ENCODE results near the gene PTPA.

Gene PTPA

DNA sequence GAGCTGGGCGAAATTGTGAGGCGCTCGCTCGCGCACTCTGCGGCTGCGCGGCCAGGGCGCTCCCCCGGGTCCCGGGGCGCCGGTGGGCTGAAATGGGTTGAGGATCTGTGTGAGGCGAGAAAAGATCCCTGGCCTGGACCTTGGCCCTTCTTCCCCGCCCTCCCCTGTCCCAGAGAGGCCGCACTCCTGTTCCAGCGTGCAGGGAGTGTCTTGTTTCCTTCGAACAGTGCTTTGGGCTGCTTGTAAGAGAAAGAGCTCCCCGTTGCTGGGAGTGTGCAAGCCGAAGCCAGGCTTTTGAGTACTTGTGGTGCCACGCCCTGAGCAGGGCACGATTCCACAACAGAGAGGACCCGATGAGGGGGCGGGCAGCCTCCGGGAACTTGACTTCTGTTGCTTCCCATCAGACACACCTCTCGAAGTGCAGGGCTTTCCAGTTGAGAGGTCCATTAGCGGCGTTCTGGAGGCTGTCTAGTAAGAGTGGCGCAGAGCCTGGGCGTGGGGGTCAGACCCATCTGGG lies 29.8 kb upstream of the PTPA start:
- peak in 6 of 51 donors; percentile 33 to 62 (median 50) for DNase-seq

DNA sequence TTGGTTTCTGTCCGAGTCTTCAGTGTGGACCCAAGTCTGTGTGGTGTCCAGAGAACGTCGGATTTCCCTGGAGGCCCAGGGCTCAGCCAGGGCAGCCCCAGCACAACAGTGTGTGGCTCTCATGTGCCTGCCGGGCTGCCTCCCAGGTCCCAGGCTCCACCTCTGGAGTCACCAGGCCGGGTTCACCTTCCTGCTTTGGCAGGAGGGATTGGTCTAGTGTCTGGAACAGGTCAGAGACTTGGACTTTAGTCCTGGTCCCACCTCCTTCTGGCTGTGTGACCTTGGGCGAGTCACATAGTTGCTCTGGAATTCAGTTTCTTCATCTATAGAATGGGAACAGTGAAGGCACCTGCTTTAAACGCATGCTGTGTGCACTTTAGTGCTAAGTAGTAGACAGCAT lies 27.1 kb upstream of the PTPA start:
- no peak for DNase-seq

DNA sequence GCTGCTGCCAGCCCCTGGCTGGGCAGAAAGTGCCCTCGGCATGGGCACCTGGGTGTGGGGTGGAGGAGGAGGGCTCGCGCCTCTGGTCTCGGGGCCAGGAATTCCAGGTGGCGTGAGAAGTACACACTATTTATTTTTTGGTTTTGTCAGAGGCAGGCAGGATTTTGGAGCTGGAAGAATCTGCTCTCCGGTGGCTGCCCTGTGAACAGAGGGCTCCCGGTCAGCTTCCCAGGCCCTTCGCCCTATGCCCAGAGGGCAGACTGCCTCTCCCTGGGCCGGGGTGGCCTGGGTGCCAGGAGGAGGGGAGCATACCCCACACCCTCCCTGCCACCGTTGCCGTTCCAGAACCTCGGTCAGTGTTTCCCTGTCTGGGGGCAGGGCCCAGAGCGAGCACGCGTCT lies 22.0 kb upstream of the PTPA start:
- DNase-seq: no peak

DNA sequence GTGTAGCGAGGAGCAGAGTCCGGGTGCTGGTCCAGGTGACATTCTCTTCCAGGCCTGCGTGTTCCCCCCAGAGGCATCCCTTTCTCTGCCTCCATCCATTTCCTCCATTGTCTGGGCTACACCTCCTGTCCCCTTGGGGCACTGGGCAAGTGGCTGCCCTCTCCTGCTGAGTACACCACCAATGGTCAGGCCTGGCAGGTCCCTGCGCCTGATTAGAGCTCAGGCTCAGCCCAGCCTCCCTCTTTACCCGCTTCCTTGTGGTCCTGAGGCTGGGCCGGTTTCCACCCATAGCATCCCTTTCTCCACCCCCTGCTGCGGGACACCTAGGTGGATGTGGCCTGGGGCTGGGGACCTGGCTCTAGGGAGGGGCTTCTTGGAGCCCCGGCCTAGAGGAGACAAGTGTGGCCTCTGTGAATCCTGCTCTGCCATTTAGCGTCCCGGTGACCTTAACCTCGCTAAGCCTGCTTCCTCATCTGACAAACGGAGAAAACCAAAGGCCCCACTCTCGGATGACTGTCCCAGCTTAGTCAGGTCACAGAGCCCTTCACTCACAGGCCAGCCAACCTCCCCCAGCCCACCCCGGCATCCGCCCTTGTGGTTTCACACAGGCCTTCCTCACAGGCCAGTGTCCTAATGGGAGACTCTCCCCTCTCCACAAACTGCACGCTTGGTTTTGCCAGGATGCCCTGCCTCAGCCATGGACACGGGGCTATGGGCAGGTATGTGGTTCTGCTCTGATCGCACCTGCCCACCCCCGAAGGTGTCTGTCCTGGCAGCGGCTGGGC lies 17.4 kb upstream of the PTPA start:
- DNase-seq: no peak

DNA sequence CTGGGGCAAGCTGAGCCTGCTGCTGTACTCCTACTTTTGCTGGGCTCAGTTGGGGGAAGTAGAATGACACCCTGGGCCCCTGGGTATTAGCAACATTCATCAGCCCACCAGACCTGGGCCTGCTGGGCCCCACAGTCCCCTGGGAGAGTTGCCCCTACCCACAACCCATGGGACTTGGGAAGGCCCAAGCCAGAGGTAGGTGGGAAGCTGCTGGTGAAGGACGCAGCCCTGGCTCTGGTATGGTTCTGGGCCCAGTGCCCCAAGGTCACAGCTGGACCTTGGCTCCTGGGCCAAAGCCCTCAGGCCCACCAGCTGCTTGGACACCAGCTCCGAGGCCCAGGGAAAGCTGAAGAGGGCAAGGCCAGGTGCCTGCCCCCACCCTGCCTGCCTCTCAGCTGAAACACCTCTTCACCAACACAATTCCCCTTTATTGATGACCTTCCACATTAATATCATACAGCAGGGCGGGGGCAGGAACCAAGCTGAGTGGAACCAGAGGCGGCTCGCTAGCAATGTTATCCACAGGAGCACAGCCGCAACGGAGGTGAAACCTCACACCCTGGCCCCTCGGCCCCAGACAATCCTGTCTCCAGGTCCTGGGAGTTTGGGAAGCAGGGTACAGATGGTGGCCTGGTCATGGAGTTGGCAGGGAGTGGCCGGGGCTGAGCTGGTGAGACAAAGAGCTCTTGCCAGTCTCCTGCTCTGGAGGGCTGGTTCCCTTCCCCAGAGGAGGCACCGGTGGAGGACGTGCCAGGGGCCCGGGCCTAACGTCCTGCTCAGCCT lies 16.6 kb upstream of the PTPA start:
- no peak for DNase-seq

DNA sequence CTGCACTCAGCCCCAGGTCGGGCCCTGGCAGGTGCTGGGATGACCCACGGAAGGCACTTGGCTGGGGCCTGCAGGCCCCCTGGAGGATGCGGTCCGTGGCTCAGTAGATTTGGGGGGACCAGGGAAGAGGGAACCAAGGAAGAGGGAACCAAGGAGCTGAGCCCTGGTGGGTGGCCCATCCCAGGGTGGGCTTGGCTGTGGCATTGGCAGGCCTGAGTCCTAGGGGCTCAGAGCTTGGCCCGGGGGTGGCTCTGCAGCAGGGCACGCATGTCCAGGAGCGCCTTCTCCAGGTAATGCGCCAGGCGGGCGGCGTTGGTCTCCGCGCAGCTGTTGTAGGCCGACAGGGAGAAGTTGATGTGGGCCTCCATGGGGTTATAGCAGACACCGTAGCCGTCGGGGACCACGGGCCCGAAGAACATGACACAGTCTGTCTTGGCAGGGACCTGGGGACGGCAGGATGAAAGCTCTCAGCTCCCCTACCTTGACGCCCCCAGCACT lies 16.0 kb upstream of the PTPA start:
- DNase-seq: no peak

DNA sequence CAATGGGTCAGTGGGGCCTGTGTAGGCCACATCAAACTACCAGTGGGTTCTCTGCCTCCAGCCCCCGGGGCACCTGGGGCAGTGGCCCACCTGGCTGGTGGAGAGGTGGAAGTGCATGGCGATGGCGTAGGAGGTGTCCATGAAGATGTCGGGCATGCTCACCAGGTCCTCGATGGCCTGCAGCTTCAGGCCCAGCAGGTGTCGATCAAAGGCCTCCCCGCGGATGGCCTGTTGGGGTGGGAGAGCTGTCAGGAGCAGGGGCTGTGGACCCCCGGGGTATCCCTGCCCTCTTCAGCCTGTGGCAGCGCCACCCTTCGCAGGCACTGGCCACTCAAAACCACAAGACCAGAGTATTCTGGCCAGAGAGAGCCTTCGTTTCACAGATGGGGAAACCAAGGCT lies 15.3 kb upstream of the PTPA start:
- DNase-seq: no peak

DNA sequence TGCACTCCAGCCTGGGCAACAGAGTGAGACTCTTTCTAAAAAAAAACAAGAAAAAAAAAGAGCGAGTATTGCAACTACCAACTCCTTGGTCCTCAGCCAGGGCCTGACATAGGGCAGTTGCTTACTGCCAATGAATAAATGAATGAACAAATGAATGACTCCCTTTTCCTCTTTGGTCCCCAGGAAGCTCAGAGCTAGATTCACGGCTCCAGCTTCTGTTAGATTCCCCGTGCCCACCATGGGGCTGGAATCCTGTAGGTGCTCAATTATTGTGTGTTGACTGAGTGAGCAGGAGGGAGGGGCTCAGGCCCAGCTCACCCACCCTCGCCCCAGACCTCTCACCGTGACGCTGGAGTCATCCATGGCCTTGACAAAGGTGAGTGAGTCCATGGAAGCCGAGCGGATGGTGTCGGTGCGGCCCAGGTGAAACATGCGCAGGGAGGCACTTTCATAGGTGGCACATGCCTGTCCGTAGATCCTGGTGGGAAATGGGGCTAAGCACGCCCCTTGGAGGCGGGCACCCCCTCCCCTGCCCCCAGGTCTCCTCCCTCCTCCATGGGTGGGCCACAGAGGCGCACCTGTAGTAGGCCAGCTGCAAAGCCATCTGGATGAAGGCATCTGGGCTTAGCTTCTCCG lies 13.4 kb upstream of the PTPA start:
- DNase-seq: no peak

DNA sequence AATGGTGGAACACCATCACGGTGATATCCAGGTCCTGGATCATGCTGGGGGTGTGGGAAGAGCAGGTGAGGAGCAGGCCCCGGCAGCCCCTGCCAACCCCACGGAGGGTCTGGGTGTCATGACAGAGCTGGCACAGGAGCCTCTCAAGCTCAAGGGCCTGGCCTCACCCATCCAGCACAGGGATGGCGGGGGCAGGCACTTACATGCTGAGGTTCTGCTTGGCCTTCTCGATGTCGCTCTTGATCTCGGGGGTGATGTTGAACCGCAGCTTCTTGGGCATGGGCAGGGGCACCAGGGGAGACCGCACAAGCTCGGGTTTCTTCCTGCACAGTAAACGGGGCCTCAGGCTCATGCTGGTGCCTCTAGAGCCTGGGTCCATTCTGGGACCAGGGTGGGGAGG lies 12.9 kb upstream of the PTPA start:
- no peak for DNase-seq

DNA sequence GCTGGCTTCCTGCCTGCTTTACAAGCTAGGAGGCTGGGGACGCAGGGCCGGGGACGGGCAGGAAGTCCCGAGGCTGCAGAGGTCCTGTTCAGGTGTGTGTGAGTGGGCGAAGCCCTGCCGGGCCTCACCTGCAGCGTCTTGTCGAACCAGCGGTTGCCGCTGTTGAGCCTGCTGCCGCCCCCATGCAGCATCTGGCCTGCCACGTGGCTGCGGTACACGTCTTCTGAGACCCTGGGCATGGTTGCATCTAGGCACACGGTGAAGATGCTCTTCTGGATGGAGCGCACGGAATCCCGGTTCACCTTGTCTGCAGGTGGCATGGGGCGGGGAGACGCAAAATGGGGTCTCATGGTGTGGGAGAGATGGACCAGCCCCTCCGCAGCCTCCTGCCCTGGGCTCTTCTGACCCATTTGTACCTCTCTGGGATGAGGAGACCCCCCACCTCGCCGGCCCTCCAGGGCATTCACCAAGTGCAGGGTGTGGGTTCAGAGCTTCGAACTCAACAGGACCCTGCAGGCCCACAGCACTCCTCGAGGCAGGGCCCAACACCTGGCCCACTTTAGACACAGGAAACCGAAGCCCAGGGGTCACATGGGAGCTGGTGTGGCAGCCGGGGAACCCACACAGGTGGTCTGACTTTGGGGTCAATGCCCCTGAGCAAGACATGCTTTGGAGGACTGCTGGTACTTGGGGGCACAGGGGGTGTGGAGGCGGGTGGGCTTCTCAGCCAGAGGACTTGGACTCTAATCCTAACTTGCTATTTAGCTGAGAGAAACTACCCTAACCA lies 10.6 kb upstream of the PTPA start:
- no peak for DNase-seq

DNA sequence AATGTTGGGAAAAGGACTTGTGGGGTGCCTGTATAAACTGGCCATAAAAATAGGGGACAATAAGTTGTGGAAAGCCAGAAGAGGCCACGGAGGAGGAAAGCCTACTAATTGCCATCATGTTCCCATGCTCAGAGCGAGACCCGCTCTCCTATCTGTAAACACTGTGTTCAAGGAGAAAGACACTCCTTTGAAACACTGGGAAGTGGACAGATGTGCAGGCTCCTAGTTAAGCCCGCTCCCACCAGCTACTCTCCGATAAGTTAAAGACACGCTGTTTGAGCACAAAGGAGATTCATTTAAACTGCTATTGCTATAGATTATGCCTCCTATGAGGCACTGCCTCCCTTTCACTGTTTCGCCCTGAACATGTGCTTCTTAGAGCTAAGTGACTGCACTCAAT lies 9.9 kb upstream of the PTPA start:
- no peak for DNase-seq

DNA sequence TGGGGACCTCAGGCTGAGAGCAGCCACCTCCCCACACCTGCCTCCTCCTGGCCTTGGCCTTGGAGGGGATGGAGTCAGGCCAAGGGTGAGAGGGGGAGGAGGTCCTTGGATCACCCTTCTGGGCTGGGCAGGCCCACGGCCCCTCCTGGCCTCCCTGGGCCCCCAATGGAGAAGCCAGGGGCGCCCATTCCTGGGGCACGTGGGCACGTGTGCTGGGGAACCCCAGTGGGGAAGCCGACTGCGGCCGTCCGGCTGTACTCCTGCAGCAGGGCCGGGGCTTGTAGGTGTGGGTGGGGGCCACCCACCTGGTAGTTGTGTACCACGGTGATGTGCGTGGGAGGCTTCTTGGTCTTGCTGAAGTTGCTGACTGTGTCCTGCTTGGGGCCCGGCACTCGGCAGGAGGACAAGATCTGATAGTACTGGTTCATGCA lies 9.1 kb upstream of the PTPA start:
- no peak for DNase-seq

DNA sequence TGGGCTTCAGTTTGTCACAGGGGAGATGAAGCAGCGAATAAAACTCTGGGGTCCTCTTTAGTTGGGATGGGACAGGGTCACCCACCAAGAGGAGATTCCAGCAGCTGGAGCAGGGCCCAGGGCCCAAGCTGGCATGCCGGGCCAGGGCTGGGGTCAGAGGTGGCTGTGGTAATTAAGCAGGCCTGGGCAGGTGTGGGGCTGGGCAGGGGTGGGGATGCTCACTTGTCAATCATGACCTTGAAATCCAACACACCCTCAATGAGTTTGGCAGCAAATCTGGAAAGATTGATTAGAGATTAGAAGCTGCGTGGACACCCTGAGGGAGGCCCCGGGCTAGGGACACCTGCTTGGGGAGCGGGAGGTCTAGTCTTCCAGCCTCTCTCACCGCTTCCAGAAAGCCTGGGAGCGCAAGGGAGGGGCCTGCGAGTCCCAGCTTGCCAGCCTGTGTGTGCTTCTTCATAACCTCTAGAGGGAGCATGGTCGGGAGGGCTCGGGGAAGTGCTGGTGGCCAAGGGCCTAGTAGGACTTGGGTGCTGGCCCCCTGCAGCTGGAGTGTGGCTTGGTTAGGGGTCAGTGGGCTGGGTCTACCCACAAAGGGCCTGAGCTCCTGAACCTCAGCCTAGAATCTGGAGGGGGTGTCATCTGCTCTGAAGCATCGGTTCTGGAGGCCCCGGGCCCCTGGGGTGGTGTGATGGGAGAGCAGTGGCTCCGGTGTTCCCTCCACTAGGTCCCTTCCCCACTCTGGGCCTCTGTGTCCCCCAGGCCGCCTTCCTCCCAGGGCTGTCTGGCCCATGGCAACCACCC lies 8.2 kb upstream of the PTPA start:
- DNase-seq: peak in 17 of 51 donors; percentile 8 to 40 (median 20)

DNA sequence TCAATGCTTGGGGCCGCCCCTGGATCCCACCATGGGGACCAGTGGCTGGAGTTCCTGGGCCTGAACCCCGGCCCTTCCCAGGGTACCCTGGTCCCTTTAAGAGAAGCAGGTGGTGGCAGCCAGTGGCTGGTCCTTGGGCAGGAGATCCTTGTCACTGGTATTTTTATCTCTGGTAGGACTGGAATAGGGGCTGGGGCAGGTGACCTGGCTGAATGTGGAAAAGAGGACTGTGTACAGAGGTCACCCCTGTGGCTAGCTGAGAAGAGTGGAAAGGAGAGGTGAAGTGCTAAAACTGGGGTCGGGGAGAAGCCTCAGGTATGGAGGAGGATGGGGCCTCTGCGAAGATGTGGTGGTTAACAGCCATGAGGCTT lies 7.6 kb upstream of the PTPA start:
- DNase-seq: no peak

DNA sequence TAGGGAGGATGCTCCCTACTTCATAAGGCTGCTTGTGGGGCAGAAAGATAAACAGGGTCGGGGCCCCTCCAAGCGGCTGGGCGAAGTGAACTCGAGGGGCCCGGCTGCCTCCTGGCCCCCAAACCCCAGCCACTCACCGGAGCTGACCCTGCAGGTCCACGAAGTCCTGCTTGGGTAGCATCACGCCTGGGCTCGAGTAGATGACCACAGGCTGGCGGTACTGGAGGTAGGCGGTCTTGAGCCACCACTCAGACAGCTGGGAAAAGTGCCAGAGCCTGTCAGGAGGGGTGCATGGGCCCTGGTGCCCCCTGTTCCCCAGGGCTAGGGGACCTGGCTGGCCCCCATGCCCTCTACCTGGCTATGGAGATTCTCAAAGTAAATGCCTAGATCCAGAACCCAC lies 7.2 kb upstream of the PTPA start:
- no peak for DNase-seq

DNA sequence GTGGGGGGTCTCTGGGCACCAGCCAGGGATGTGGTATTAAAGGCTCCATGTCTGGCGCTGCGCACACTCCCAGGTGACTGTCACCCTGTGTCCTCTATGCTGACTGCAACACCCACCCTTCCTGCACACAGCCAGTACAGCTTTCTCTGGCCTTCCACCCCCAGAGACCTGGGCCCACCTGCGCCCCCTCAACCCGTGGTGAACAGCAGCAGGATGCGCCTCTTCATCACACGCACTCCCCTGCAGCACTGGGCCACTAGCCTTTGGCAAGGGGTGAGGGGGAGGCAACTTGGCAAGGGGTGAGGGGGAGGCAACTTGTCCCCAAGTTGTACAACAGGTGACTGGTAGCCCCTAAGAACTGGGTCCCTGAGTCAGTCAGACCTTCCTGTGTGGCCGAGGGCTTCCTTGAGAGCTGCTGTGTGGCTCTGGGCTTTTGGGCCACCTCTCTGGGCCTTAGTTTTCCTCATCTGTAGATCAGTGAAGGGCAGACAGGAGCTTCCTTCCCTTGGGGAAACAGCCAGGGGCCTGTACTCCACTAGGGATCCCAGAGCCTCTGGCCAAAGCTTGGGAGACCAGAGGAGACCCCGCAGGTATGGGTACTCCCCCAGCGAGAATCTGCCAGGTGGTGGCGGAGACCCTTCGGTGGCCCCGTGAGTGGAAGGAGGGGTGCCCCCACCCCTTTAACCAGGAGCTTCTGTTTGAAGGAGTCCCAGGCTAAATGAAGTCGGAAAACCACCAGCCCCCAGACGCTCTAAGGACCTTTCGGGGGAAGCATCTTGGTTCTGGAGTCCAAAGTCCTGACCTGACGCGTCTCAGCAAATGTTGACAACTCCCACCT lies 5.1 kb upstream of the PTPA start:
- DNase-seq: no peak

DNA sequence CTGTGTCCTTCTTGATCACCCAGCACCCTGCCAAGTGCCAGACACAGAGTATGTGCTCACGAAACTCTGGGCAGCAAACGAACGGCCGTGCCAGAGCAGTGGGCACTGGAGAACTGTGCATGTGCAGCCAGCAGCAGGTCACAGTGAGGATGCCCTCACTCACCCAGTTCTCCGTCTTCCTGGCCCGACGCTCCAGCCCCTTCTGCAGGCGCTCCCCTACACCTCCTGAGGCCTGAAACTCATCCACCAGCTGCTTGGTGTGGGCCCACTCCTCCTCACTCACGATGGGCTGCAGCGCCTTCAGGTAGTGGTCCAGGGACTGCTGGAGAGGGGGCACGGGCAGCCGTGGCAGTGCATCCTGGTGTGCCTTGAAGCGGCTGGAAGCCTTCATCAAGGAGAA lies 3.6 kb upstream of the PTPA start:
- no peak for DNase-seq

DNA sequence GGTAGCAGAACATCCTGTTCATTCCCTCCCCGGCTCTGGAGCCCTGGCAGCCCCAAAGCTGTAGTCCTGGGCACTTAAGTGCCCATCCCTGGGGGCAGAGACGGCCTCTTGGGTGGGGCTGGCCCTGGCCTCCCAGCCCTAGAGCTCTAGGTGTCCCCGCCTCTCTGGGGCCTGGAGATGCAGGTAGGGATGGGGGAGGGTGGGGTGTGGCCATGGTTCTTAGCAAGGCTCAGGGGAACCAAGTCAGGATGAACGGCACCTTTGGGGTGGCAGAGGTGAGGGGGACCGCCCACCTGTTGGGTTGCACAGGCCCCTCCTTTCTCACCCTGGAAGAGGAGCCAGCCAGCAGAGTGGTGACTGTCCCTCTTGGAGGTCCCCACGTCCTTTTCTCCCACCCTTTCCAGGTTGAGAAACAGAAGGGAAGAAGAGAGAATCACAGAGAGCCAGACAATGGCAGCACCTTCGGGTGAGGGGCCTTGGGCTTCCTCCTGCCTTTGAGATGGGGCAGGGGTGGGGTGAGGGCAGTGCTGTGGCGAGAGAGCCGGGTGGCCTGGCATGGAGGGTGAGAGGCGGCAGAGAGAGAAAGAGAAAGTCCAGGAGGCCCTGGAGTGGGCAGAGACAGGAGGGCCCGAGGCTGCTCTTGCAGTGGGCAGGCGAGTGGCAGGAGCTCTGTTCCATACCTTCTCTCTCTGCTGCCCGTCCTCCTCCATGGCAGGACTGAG lies 3.0 kb upstream of the PTPA start:
- DNase-seq: no peak
